ENCODE measurements around the gene BUD23. TPM values are rescaled to one million over a fixed set of nuclear protein-coding genes. Genes with fewer than 3 reads are reported as not detected.

The BUD23 gene
- total RNA-seq, 1 experiment from 2014 or later: 78.1 TPM

- Histone ChIP-seq H3T11ph (ENCODE audit: low read length) (no peak overlapping the region), H3K23me2 (ENCODE audit: insufficient read length, low read depth, low read length, poor library complexity, severe bottlenecking) (peaks cover 10% of the 10 kb centered on the region), H3K27me3 (ENCODE audit: insufficient read depth, low read length) (no peaks in the 10 kb centered on the region), H3K4me2 (ENCODE audit: insufficient read depth, insufficient read length, low read length) (no peak overlapping the region), H3K9me3 (ENCODE audit: control insufficient read depth, low read depth, low read length) (no peaks in the 10 kb centered on the region), H4K5ac (ENCODE audit: insufficient read length, low read depth, low read length) (no peak overlapping the region), H4K20me1 (ENCODE audit: control insufficient read depth, insufficient read depth, insufficient read length) (no peaks in the 10 kb centered on the region), H3K56ac (ENCODE audit: insufficient read length, low read depth, low read length) (no peak overlapping the region), H2BK5ac (ENCODE audit: insufficient read length, low read length) (no peak overlapping the region), H3K23ac (ENCODE audit: insufficient read length, low read depth, low read length) (no peak overlapping the region), H4K8ac (replicated peaks; ENCODE audit: insufficient read length, low read depth, low read length) (no peak overlapping the region), H3K14ac (ENCODE audit: insufficient read depth, low read length) (no peak overlapping the region), H3K79me1 (ENCODE audit: insufficient read depth, low read depth, low read length, poor library complexity, severe bottlenecking) (no peaks in the 10 kb centered on the region), H3K27ac (ENCODE audit: insufficient read length, low read depth, low read length) (no peak overlapping the region), H2AK5ac (ENCODE audit: insufficient read length, low read length) (no peak overlapping the region), H4K91ac (ENCODE audit: insufficient read length, low read depth, low read length) (no peak overlapping the region), H3K4ac (ENCODE audit: low read depth, low read length) (no peak overlapping the region), H2BK12ac (ENCODE audit: insufficient read length, low read depth, low read length) (no peak overlapping the region), H2BK15ac (ENCODE audit: low read depth, low read length) (no peak overlapping the region), H3K9ac (ENCODE audit: extremely low read depth, insufficient read length, low read length) (no peak overlapping the region), H2BK20ac (ENCODE audit: low read depth, low read length, poor library complexity, severe bottlenecking) (no peak overlapping the region), H2AFZ (ENCODE audit: low read length) (no peak overlapping the region), H3K18ac (ENCODE audit: insufficient read length, low read depth, low read length) (no peak overlapping the region), H2BK120ac (ENCODE audit: low read depth, low read length, poor library complexity, severe bottlenecking) (no peak overlapping the region), H3K79me2 (ENCODE audit: insufficient read depth, low read length) (no peaks in the 10 kb centered on the region), H3K4me1 (ENCODE audit: insufficient read depth, low read length) (no peaks in the 10 kb centered on the region)
- WGBS (ENCODE audit: extremely low coverage, insufficient read length, low lambda C conversion rate): no CpG with 5 or more reads among the region's 12 CpGs
- Mint-ChIP-seq H3K4me3 (no peak overlapping the region), H3K27ac (no peak overlapping the region), H3K4me1 (peaks cover 6 to 26% of the 10 kb centered on the region in 2 experiments), H3K27me3 (ENCODE audit: low read depth) (peaks cover 14% of the 10 kb centered on the region), H3K9me3 (no peaks in the 10 kb centered on the region), H3K36me3 (ENCODE audit: insufficient read depth in 1 of 3, low read depth in 3 of 3) (peaks cover 0 to 7% (median 4%) of the 10 kb centered on the region in 3 experiments; a peak in 3 of 7 replicates)
- no peak for DNase-seq
- TF ChIP-seq, protein P1, sequence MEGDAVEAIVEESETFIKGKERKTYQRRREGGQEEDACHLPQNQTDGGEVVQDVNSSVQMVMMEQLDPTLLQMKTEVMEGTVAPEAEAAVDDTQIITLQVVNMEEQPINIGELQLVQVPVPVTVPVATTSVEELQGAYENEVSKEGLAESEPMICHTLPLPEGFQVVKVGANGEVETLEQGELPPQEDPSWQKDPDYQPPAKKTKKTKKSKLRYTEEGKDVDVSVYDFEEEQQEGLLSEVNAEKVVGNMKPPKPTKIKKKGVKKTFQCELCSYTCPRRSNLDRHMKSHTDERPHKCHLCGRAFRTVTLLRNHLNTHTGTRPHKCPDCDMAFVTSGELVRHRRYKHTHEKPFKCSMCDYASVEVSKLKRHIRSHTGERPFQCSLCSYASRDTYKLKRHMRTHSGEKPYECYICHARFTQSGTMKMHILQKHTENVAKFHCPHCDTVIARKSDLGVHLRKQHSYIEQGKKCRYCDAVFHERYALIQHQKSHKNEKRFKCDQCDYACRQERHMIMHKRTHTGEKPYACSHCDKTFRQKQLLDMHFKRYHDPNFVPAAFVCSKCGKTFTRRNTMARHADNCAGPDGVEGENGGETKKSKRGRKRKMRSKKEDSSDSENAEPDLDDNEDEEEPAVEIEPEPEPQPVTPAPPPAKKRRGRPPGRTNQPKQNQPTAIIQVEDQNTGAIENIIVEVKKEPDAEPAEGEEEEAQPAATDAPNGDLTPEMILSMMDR (conservative IDR thresholded peaks at IDR 0.05): no peak
These were observed 12.1 kb upstream of the BUD23 start for GRCh38 chr7:73671322-73671661.
